Heart left ventricle (tissue), 16 donors: ENCODE data around the gene APLF. TPM values are rescaled to one million over a fixed set of nuclear protein-coding genes. Genes with fewer than 3 reads are reported as not detected.
A peak's percentile ranks its signal among the peaks of the same experiment; 100 is the strongest.

Source experiments
- ATAC-seq, 4 donors: fragments of 200-7000 bp; cut with Tn5 transposase; one replicate each; pipeline ENCODE4 v1.9.1; 2020 to 2022; ENCODE audit warnings: moderate library complexity in 4 of 4, mild to moderate bottlenecking in 3 of 4, moderate number of reproducible peaks in 1 of 4
- DNase-seq, 5 donors: peaks; one replicate each; pipeline ENCODE4 v3.0.0-alpha.2; 2020
- H3K27ac ChIP-seq, 12 donors: fragments of 200-600 bp; sonication (generic) in 4 of 12; one replicate each; pipeline versions ENCODE4 v1.5.0 to v1.8.0; 2016 to 2022; ENCODE audit warnings: mild to moderate bottlenecking in 2 of 12
- H3K27me3 ChIP-seq, 9 donors: fragments of 200-600 bp; sonication (generic) in 2 of 9; one replicate each; pipeline versions ENCODE4 v1.5.1 to v1.8.0; 2016 to 2022; ENCODE audit warnings: mild to moderate bottlenecking in 3 of 9
- H3K36me3 ChIP-seq, 9 donors: fragments of 200-600 bp; sonication (generic) in 2 of 9; one replicate each; pipeline versions ENCODE4 v1.5.0 to v1.8.0; 2018 to 2022; ENCODE audit warnings: mild to moderate bottlenecking in 2 of 9
- H3K4me1 ChIP-seq, 12 donors: fragments of 200-600 bp; sonication (generic) in 4 of 12; one replicate each; pipeline versions ENCODE4 v1.5.0 to v1.8.0; 2016 to 2022; ENCODE audit warnings: mild to moderate bottlenecking in 3 of 12
- H3K4me3 ChIP-seq, 12 donors: fragments of 200-600 bp; sonication (generic) in 4 of 12; one replicate each; pipeline versions ENCODE4 v1.5.0 to v1.8.0; 2017 to 2022; ENCODE audit warnings: mild to moderate bottlenecking in 9 of 12, moderate library complexity in 4 of 12
- H3K9me3 ChIP-seq, 12 donors: fragments of 200-600 bp; sonication (generic) in 4 of 12; one replicate each; pipeline versions ENCODE4 v1.5.0 to v1.8.0; 2016 to 2022; ENCODE audit warnings: mild to moderate bottlenecking in 1 of 12
- CTCF ChIP-seq, 12 donors: fragments of 200-600 bp; sonication (generic) in 4 of 12; IDR thresholded peaks; one replicate each; pipeline versions ENCODE4 v1.5.0 to v1.8.0; 2018 to 2022; ENCODE audit warnings: antibody characterized with exemption in 12 of 12, mild to moderate bottlenecking in 5 of 12
- POLR2A ChIP-seq, 2 donors: fragments of 450-650 bp; IDR thresholded peaks; one replicate each; pipeline ENCODE4 v1.6.1; 2017; ENCODE audit warnings: antibody characterized with exemption in 2 of 2, mild to moderate bottlenecking in 2 of 2, moderate library complexity in 2 of 2
- WGBS, 4 donors: extraction: QIAGEN DNeasy Blood & Tissue Kit in 2 of 4; methylation state at CpG; one replicate each; pipeline versions ENCODE4 v1.1.5 to v1.1.7; 2013 to 2018; 5-methylcytosine and 5-hydroxymethylcytosine counted together
- intact Hi-C, 10 donors: fragments of 100-400 bp; cut with DNase I; formaldehyde crosslinking; loops; one replicate each; pipeline versions ENCODE4 v1.11.1 to v1.14.2; 2022
- polyA plus RNA-seq, 2 donors: library from polyadenylated mRNA; stranded (reverse); fragments of 200-250 nt; gene quantifications; one replicate each; pipeline ENCODE4 v1.2.3, GENCODE V29; 2013
- total RNA-seq, 9 donors: library from RNA; depleted of rRNA in 2 of 9; stranded (reverse); fragments of >200 nt in 2 of 9; fragmentation: NEBNext Ultra II Directional in 3 of 9; extraction: Animal tissue kit (Norgen Biotek cat#: 25700) in 3 of 9; gene quantifications; one replicate each; pipeline versions ENCODE4 v1.1.0 to v1.2.4, GENCODE V29; 2016 to 2023
- donor health status: ischemic (EF 13 %, LVEDD 7.1; RV severe dilation, severe dysfunction).
- donor health status: healthy with polysubstance abuse.
- donor health status: DM: no; HTN: yes; CAD: no.
- donor health status: DM: no; HTN: no; CAD: no.
- donor health status: ischemic (EF 25% LVEDD 6.9; RV normal size, moderate dysfunction).
- donor health status: ischemic (EF 25% LVEDD 5.7; RV mildly dilated, moderate dysfunction).
- donor health status: healthy.
- donor health status: DM: yes; HTN: yes; CAD: no.
- donor health status: ischemic (EF 35%, LVEDD 5.7; RV mildly dilated, moderate dysfunction).
- donor health status: nonischemic (EF 11% LVEDD 7.7; RV severe dilation, severe dysfunction).
- donor health status: DM: yes; HTN: yes; CAD: no.
- donor health status: PGD.
- donor health status: ischemic (EF 29% LVEDD 5.4; RV normal size, mild dysfunction).
- donor health status: nonischemic (EF 23%, LVEDD 6.1; RV moderate dilation, normal function).

The APLF gene
- total and polyA plus RNA-seq, 11 donors: 0.64 to 7.9 (median 4.3) TPM

- no peaks in the 10 kb centered on the region for H3K36me3 ChIP-seq
- 86 to 94% (median 87%) methylated on average over 7 of the region's 7 CpGs for WGBS, 4 donors
- DNase-seq (no peak), ATAC-seq (no peak)
- no peaks in the 10 kb centered on the region for H3K9me3 ChIP-seq
- TF ChIP-seq POLR2A (IDR thresholded peaks at IDR 0.05): no peak
- TF ChIP-seq CTCF (IDR thresholded peaks at IDR 0.05): no peak
- H3K27ac ChIP-seq: no peak overlapping the region
- H3K4me3 ChIP-seq: no peak overlapping the region
- H3K4me1 ChIP-seq: peaks cover 0 to 39% (median 0%) of the 10 kb centered on the region in 12 donors
- intact Hi-C loops: no loop called here
- no peaks in the 10 kb centered on the region for H3K27me3 ChIP-seq
These were observed 38.0 kb upstream of the APLF start for GRCh38 chr2:68429311-68429826.

GRCh38 chr2:68431316-68431972, 35.9 kb upstream of the APLF start:
- Histone ChIP-seq H3K9me3 (no peaks in the 10 kb centered on the region), H3K4me1 (peaks cover 0 to 35% (median 11%) of the 10 kb centered on the region in 12 donors), H3K27me3 (no peaks in the 10 kb centered on the region), H3K4me3 (no peak overlapping the region), H3K27ac (no peak overlapping the region), H3K36me3 (no peaks in the 10 kb centered on the region)
- ATAC-seq (no peak), DNase-seq (no peak)
- intact Hi-C loops: loop anchor here in 1 of 10 donors (10.0 kb wide), 1 partner anchor 137 kb away; no protein-coding TSS in a partner anchor
- TF ChIP-seq POLR2A (IDR thresholded peaks at IDR 0.05): no peak
- TF ChIP-seq CTCF (IDR thresholded peaks at IDR 0.05): no peak
- 80 to 84% (median 82%) methylated on average over 7 to 8 of the region's 8 CpGs for WGBS, 4 donors

- Histone ChIP-seq H3K9me3 (no peaks in the 10 kb centered on the region), H3K4me3 (no peak overlapping the region), H3K36me3 (no peaks in the 10 kb centered on the region), H3K27me3 (no peaks in the 10 kb centered on the region), H3K4me1 (peaks cover 0 to 33% (median 14%) of the 10 kb centered on the region in 12 donors), H3K27ac (no peak overlapping the region)
- intact Hi-C loops: loop anchor here in 1 of 10 donors (10.0 kb wide), 1 partner anchor 138 kb away; no protein-coding TSS in a partner anchor
- WGBS, 4 donors: 80 to 86% (median 84%) methylated on average over 12 to 14 of the region's 14 CpGs
- ATAC-seq: no peak
- DNase-seq: no peak
- TF ChIP-seq CTCF (IDR thresholded peaks at IDR 0.05) (no peak), POLR2A (IDR thresholded peaks at IDR 0.05) (no peak)
These were observed 34.4 kb upstream of the APLF start for GRCh38 chr2:68432696-68433658.

- Histone ChIP-seq H3K27ac (peak overlapping the region in 2 of 12 donors; percentile 60 to 62), H3K36me3 (no peaks in the 10 kb centered on the region), H3K27me3 (no peaks in the 10 kb centered on the region), H3K4me3 (no peak overlapping the region), H3K9me3 (no peaks in the 10 kb centered on the region), H3K4me1 (peaks cover 0 to 27% (median 14%) of the 10 kb centered on the region in 12 donors)
- DNase-seq (no peak), ATAC-seq (peak in 2 of 4 donors; percentile 16 to 30)
- TF ChIP-seq POLR2A (IDR thresholded peaks at IDR 0.05) (no peak), CTCF (IDR thresholded peaks at IDR 0.05) (no peak)
- intact Hi-C loops: loop anchor here in 2 of 10 donors (5.0 to 10.0 kb wide), 2 partner anchors 140 to 313 kb away; no protein-coding TSS in a partner anchor
These were observed 32.4 kb upstream of the APLF start for GRCh38 chr2:68434981-68435380.
